HG03439 (cell line): ENCODE results near the gene TMEM116.
A peak's percentile ranks its signal among the peaks of the same experiment; 100 is the strongest.
"Not testable (repeated sequence)": the region's sequence is repeated elsewhere in the genome, so short reads cannot be mapped to it uniquely, and the experiment has no call there.

Experiments used
- ATAC-seq: cut with Tn5 transposase; IDR thresholded peaks from one replicate; pipeline ENCODE4 v1.9.1; 2021; ENCODE audit warnings: mild to moderate bottlenecking, moderate library complexity; ENCODE audit not compliant: unreplicated experiment

Gene TMEM116

GRCh38 chr12:112012775-112013600 is at the start of gene TMEM116, which contains the start of gene ERP29:
Gene TMEM116, minus strand, starts transcription at chr12:112013165. Its CDS starts 7,895 bp downstream, at chr12:112005270.
Gene ERP29, plus strand, starts transcription at chr12:112013426. Its CDS starts 40 bp downstream, at chr12:112013466.
- peak; percentile 72 for ATAC-seq

GRCh38 chr12:112061137-112061536 is 48.2 kb upstream of the TMEM116 start:
- ATAC-seq: no peak

- no peak for ATAC-seq
These were observed 36.4 kb upstream of the TMEM116 start for GRCh38 chr12:112049351-112049750.

DNA sequence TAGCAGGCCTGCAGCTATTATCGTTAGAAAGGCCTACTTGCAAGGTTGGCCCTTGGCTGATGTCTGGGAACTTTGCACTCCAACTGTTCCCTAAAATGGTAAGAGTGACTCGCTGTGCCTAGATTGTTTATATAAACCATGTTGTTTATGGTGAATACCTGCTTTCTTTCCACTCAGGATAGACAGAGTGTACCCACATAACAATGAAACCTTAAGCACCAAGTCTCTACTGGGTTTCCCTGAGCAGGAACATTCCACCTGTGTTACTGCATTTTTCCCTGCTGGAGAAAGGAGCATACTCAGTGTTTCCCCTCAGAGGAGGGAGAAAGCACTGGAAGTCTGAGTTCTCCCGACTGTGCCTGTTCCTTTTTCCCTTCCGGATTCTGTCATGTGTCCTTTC is 33.0 kb upstream of the TMEM116 start:
- no peak for ATAC-seq

- ATAC-seq: not testable (repeated sequence)
These were observed 23.6 kb upstream of the TMEM116 start for GRCh38 chr12:112036614-112037013.

DNA sequence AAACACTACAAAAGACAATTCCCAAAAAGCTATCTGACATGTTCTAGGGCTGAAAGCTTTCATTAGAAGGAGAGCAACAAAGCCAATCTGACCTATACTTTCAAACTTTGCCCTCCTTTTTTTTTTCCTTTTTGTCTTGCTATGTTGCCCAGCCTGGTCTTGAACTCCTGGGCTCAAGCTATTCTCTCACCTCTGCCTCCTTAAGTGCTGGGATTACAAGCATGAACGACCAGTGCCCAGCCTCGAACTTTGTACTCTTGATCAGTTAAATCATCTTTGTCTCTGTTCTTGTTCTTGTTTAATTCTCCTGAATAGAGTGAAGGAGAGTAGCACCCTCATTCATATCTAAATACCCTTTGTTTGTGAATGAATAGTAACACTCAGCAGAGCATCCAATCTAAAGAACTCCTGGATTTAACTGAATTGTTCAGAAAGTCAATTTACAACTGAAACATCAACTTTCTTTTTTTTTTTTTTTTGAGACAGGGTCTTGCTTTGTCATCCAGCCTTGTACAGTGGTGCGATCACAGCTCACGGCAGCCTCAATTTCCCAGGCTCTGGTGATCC is 22.3 kb upstream of the TMEM116 start:
- no peak for ATAC-seq

DNA sequence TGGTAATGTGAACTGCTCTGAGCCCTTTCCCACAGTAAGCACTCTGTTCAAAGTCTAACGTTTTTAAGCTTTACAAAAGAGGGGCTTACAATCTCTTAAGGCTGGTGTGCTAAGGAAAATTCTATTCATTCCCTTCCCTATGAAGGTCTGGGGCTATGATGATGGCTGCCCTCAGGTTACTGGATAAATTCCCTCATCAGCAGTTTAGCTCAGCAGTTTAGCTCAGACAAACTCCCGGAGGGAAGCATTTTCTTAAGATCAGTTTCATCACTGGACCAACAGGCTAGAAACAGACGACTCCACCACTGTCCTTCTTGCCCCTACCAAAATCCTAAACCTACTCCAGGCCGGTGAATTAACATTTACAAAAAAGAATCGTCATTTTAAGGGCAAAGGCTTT is 19.3 kb upstream of the TMEM116 start:
- no peak for ATAC-seq

GRCh38 chr12:112031472-112031871 is 18.5 kb upstream of the TMEM116 start:
- no peak for ATAC-seq

- no peak for ATAC-seq
These were observed 16.3 kb upstream of the TMEM116 start for GRCh38 chr12:112029301-112029700.

- ATAC-seq: no peak
These were observed 12.9 kb upstream of the TMEM116 start for GRCh38 chr12:112025808-112026375.

DNA sequence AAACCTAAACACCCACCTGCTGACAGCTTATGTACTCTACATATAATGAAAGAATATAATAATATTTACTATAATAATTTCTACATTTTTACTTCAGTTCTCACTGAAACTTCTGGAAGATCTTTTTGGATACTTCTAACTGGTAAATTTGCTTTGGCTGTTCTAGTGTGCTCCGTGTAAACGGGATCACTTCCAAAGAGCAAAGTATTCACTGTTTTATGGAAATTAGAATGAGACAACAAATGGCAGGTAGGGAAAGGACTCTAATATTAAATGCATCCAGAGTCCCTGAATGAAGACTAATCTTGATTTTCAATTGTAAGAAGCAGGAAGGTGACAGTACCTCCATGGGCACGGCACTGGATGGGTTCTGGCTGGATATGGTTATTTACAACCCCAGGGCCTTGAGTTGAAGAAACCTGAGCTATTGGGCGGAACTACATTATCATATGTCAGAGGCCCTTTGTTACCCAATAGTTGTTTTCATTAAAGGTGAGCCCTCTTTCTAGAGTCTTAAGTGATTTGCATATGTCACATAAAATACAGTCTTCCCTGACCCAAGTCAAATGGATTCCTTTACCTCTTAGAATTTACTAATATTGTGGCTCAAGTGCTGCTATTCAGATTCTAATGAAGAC is 10.9 kb upstream of the TMEM116 start:
- ATAC-seq: no peak

DNA sequence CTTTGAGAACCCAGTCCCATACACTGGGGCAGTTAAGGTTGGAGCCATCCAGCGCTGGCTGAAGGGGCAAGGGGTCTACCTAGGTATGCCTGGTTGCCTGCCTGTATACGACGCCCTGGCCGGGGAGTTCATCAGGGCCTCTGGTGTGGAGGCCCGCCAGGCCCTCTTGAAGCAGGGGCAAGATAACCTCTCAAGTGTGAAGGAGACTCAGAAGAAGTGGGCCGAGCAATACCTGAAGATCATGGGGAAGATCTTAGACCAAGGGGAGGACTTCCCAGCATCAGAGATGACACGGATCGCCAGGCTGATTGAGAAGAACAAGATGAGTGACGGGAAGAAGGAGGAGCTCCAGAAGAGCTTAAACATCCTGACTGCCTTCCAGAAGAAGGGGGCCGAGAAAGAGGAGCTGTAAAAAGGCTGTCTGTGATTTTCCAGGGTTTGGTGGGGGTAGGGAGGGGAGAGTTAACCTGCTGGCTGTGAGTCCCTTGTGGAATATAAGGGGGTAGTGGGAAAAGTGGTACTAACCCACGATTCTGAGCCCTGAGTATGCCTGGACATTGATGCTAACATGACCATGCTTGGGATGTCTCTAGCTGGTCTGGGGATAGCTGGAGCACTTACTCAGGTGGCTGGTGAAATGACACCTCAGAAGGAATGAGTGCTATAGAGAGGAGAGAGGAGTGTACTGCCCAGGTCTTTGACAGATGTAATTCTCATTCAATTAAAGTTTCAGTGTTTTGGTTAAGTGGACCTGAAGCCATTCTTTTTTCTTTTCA is 9.5 kb upstream of the TMEM116 start:
- ATAC-seq: no peak

GRCh38 chr12:112020947-112021457 is 8.0 kb upstream of the TMEM116 start:
- no peak for ATAC-seq

GRCh38 chr12:112018571-112019237 is 5.7 kb upstream of the TMEM116 start:
- no peak for ATAC-seq

DNA sequence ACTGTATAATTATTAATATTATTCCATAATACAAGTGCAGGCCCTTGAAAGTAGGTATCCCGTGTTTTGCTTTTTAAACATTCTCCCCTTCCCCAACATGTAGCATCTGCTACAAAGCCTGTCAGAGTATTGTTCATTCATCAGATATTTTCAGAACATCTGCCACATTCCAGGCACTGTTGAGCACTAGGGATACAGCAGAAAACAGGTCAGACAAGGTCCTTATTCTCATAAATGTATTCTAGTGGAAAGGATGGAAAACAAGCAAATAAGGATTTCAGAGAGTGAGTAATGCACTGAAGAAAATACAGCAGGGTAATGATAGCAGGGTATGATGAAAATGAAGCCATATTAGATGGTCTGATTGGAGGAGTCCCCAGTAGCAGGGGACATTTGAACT is 4.1 kb upstream of the TMEM116 start:
- no peak for ATAC-seq

GRCh38 chr12:112015938-112016337 is 3.0 kb upstream of the TMEM116 start:
- no peak for ATAC-seq

- ATAC-seq: peak; percentile 38
These were observed 837 bp upstream of the TMEM116 start for GRCh38 chr12:112013601-112014402.

DNA sequence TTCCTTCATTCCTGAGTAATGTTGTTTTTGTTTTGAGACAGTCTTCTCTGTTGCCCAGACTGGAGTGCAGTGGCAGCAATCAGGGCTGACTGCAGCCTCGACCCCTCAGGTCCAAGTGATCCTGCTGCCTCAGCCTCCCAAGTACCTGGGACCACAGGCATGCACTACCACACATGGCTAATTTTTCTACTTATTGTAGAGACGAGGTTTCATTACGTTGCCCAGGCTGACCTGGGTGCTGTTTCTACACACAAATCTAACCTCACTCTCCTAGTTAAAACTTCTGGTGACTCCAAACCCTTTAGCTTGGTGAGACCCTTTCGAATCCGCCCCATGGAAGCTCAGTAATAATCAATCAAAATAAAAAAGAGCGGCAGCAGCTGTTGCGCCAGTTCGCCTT is 1.3 kb downstream of the TMEM116 start:
- no peak for ATAC-seq
